WTC11 (cell line): ENCODE results near the gene PPP4C. TPM values are rescaled to one million over a fixed set of nuclear protein-coding genes. Genes with fewer than 3 reads are reported as not detected.
A peak's percentile ranks its signal among the peaks of the same experiment; 100 is the strongest.

Experiments
- ATAC-seq: fragments of 200-7000 bp; cut with Tn5 transposase; 2 replicates; pipeline ENCODE4 v1.10.0; 2021; ENCODE audit warnings: mild to moderate bottlenecking, moderate library complexity
- CTCF ChIA-PET: fragments of 300-600 bp; sonication (Branson Sonifier 250); formaldehyde crosslinking; loops from one replicate; lab custom pipeline; 2021; ENCODE audit warnings: antibody characterized with exemption; lab: Charles Lee
- POLR2A ChIA-PET: fragments of 350-600 bp; sonication (Branson Sonifier 250); formaldehyde crosslinking; loops from one replicate; lab custom pipeline; 2021; ENCODE audit warnings: antibody characterized with exemption; lab: Charles Lee
- DNase-seq: peaks from one replicate; pipeline ENCODE4 v3.0.0; 2021; ENCODE audit warnings: low spot score
- H3K27ac Mint-ChIP-seq: 2 replicates; pipeline ENCODE4 v1.8.0; 2021; ENCODE audit warnings: mixed read lengths
- H3K27me3 Mint-ChIP-seq: 2 replicates; pipeline ENCODE4 v1.8.0; 2021; ENCODE audit warnings: low read depth, mild to moderate bottlenecking, moderate library complexity, mixed read lengths
- H3K36me3 Mint-ChIP-seq: 2 replicates; pipeline ENCODE4 v1.8.0; 2021; ENCODE audit warnings: mixed read lengths
- H3K4me1 Mint-ChIP-seq: 2 replicates; pipeline ENCODE4 v1.8.0; 2022; ENCODE audit warnings: mixed read lengths
- H3K4me3 Mint-ChIP-seq: 2 replicates; pipeline ENCODE4 v1.8.0; 2021; ENCODE audit warnings: mild to moderate bottlenecking, moderate library complexity, mixed read lengths
- H3K9me3 Mint-ChIP-seq: 2 replicates; pipeline ENCODE4 v1.8.0; 2021; ENCODE audit warnings: mixed read lengths
- ATF1 ChIP-seq: sonication (generic); formaldehyde crosslinking; IDR thresholded peaks from 2 replicates; pipeline ENCODE4 v1.8.1; 2023; ENCODE audit warnings: mild to moderate bottlenecking, moderate library complexity, missing genetic modification reagents
- CBFB ChIP-seq: sonication (generic); formaldehyde crosslinking; IDR thresholded peaks from 2 replicates; pipeline ENCODE4 v1.8.1; 2022; ENCODE audit warnings: mild to moderate bottlenecking, low read depth, missing genetic modification reagents
- CREB1 ChIP-seq: sonication (generic); formaldehyde crosslinking; IDR thresholded peaks from 2 replicates; pipeline ENCODE4 v1.8.0; 2023; ENCODE audit warnings: mild to moderate bottlenecking, missing genetic modification reagents
- CTCF ChIP-seq: fragments of 200-600 bp; IDR thresholded peaks from 2 replicates; pipeline ENCODE4 v1.8.0; 2022; ENCODE audit warnings: antibody characterized with exemption
- E2F1 ChIP-seq: sonication (generic); formaldehyde crosslinking; IDR thresholded peaks from 2 replicates; pipeline ENCODE4 v1.8.0; 2022; ENCODE audit warnings: mild to moderate bottlenecking, missing genetic modification reagents
- ESRRA ChIP-seq: sonication (generic); formaldehyde crosslinking; IDR thresholded peaks from 2 replicates; pipeline ENCODE4 v1.8.1; 2022; ENCODE audit warnings: mild to moderate bottlenecking, missing genetic modification reagents, borderline replicate concordance
- ETV6 ChIP-seq: sonication (generic); formaldehyde crosslinking; IDR thresholded peaks from 2 replicates; pipeline ENCODE4 v1.8.1; 2022; ENCODE audit warnings: mild to moderate bottlenecking, missing genetic modification reagents
- FOXJ3 ChIP-seq: sonication (generic); formaldehyde crosslinking; IDR thresholded peaks from 2 replicates; pipeline ENCODE4 v1.9.0; 2021; ENCODE audit warnings: missing genetic modification reagents, mild to moderate bottlenecking, borderline replicate concordance
- GTF2I ChIP-seq: fragments of 250-450 bp; sonication (Bioruptor Pico); conservative IDR thresholded peaks from 2 replicates; pipeline ENCODE4 v1.4.0; 2021; ENCODE audit warnings: mild to moderate bottlenecking
- IRF2 ChIP-seq: sonication (generic); formaldehyde crosslinking; IDR thresholded peaks from 2 replicates; pipeline ENCODE4 v1.8.0; 2022; ENCODE audit warnings: low read depth, missing genetic modification reagents, borderline replicate concordance
- NFYB ChIP-seq: sonication (generic); formaldehyde crosslinking; conservative IDR thresholded peaks from 2 replicates; pipeline ENCODE4 v1.8.0; 2022; ENCODE audit warnings: low read depth, missing genetic modification reagents
- NR2C2 ChIP-seq: sonication (generic); formaldehyde crosslinking; IDR thresholded peaks from 2 replicates; pipeline ENCODE4 v1.8.0; 2022; ENCODE audit warnings: mild to moderate bottlenecking, missing genetic modification reagents
- NR3C1 ChIP-seq: sonication (generic); formaldehyde crosslinking; conservative IDR thresholded peaks from 2 replicates; pipeline ENCODE4 v1.8.1; 2023; ENCODE audit warnings: low read depth, mild to moderate bottlenecking, missing genetic modification reagents
- RORB ChIP-seq: fragments of 250-450 bp; sonication (Bioruptor Pico); IDR thresholded peaks from 2 replicates; pipeline ENCODE4 v1.9.0; 2021; ENCODE audit warnings: mild to moderate bottlenecking
- TCF7 ChIP-seq: sonication (generic); formaldehyde crosslinking; IDR thresholded peaks from 2 replicates; pipeline ENCODE4 v1.8.0; 2022; ENCODE audit warnings: mild to moderate bottlenecking, low read depth, missing genetic modification reagents, moderate library complexity
- TP53 ChIP-seq: sonication (generic); formaldehyde crosslinking; IDR thresholded peaks from 2 replicates; pipeline ENCODE4 v1.8.1; 2023; ENCODE audit warnings: mild to moderate bottlenecking, missing genetic modification reagents
- ZBTB21 ChIP-seq: sonication (generic); formaldehyde crosslinking; IDR thresholded peaks from 2 replicates; pipeline ENCODE4 v1.8.1; 2023; ENCODE audit warnings: mild to moderate bottlenecking, missing genetic modification reagents, borderline replicate concordance
- ZNF121 ChIP-seq: sonication (generic); formaldehyde crosslinking; IDR thresholded peaks from 2 replicates; pipeline ENCODE4 v1.8.0; 2023; ENCODE audit warnings: missing genetic modification reagents
- ZNF263 ChIP-seq: sonication (generic); formaldehyde crosslinking; IDR thresholded peaks from 2 replicates; pipeline ENCODE4 v1.8.1; 2022; ENCODE audit warnings: low read depth, mild to moderate bottlenecking, moderate library complexity, missing genetic modification reagents
- ZNF671 ChIP-seq: fragments of 250-450 bp; sonication (Bioruptor Pico); IDR thresholded peaks from 2 replicates; pipeline ENCODE4 v1.8.0; 2021; ENCODE audit warnings: mild to moderate bottlenecking
- ZSCAN18 ChIP-seq: fragments of 250-450 bp; sonication (Bioruptor Pico); IDR thresholded peaks from 2 replicates; pipeline ENCODE4 v2.1.2; 2022; ENCODE audit warnings: mild to moderate bottlenecking, moderate library complexity
- total RNA-seq: library from RNA; stranded (reverse); gene quantifications from 3 replicates; pipeline ENCODE4 v1.2.3, GENCODE V29; 2021
- TF ChIP-seq, protein P1 (sequence below): sonication (generic); formaldehyde crosslinking; IDR thresholded peaks from 2 replicates; pipeline ENCODE4 v1.8.0; 2022; ENCODE audit warnings: mild to moderate bottlenecking, missing genetic modification reagents
- TF ChIP-seq, protein P2 (sequence below): sonication (generic); formaldehyde crosslinking; IDR thresholded peaks from 2 replicates; pipeline ENCODE4 v1.8.1; 2023; ENCODE audit warnings: mild to moderate bottlenecking, moderate library complexity, missing genetic modification reagents
- TF ChIP-seq, protein P3 (sequence below): sonication (generic); formaldehyde crosslinking; IDR thresholded peaks from 2 replicates; pipeline ENCODE4 v1.8.1; 2022; ENCODE audit warnings: mild to moderate bottlenecking, moderate library complexity, missing genetic modification reagents
- TF ChIP-seq, protein P4 (sequence below): sonication (generic); formaldehyde crosslinking; IDR thresholded peaks from 2 replicates; pipeline ENCODE4 v1.8.1; 2023; ENCODE audit warnings: mild to moderate bottlenecking, missing genetic modification reagents, moderate library complexity

Gene PPP4C
- total RNA-seq, 1 experiment from 2014 or later, result 164 TPM

- no peak for TF ChIP-seq ATF1
- TF ChIP-seq ZNF263 (CRISPR knock-in tag), result no peak
- TF ChIP-seq TCF7 (CRISPR knock-in tag), result no peak
- no peak for TF ChIP-seq IRF2 (CRISPR knock-in tag)
- no peak for TF ChIP-seq ZSCAN18 (CRISPR knock-in tag)
- TF ChIP-seq, all 79 proteins: peak for 16
Measured at GRCh38 chr16:30091474-30092372, 15.9 kb downstream of the PPP4C start, which contains the start of gene TBX6 (continued).

DNA sequence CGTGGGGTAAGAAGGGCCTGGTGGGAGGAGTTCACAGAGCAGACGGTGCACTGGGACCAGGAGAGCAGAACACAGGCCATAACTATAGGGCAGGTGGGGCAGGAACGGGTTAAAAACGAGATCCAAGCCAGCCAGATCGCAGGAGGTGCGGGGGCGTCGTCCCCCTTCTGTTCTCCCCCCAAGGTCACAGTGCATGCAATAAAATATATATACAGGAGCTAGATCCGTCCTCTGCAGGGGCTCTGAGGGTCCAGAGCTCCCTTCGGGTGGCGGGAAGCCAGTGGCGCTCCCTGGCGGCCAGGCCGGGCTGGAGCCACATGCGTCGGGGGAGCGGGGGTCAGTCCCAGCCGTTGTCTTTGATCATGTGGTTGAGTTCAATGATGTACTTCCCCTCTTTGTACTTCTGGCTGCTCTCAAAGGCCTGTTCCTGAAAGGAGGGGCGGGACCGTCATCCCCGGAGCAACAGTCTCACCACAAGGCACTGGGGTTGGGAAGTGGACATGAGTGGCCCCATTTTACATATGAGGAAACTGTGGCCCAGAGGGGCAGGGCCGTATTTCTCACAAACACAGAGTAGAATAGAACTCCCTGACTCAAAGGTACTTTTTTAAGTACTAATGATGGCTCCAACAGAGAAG is 16.7 kb downstream of the PPP4C start:
- peaks cover 27% of the 10 kb centered on the region for H3K4me1 Mint-ChIP-seq
- ChIA-PET POLR2A (interaction anchor here (0.6 to 3.0 kb wide), 9 partner anchors 14 to 523 kb away, joined by 3 to 27 read pairs (median 3); partner anchors contain the start of genes ALDOA, PPP4C, TAOK2 and TMEM219), CTCF (interaction anchor here (0.6 to 3.8 kb wide), 60 partner anchors 10 to 849 kb away, joined by 3 to 129 read pairs (median 6); partner anchors contain the start of genes ALDOA, ASPHD1, CD2BP2 and CDIPT)
- peaks cover 10% of the 10 kb centered on the region for H3K27me3 Mint-ChIP-seq
- peak; percentile 43 for ATAC-seq
- H3K36me3 Mint-ChIP-seq, result peaks cover 18% of the 10 kb centered on the region
- peak; percentile 86 for DNase-seq
- H3K27ac Mint-ChIP-seq, result peak overlapping the region; percentile 98
- H3K9me3 Mint-ChIP-seq, result peaks cover 9% of the 10 kb centered on the region
- H3K4me3 Mint-ChIP-seq, result peak overlapping the region; percentile 87
- TF ChIP-seq CTCF (no peak), ESRRA (CRISPR knock-in tag) (no peak), ZBTB21 (CRISPR knock-in tag) (no peak), FOXJ3 (CRISPR knock-in tag) (no peak), ETV6 (CRISPR knock-in tag) (no peak), TP53 (CRISPR knock-in tag) (no peak), NR3C1 (no peak), E2F1 (CRISPR knock-in tag) (0 out of 2 replicates have a peak, but pooled peaks have one; percentile 5), ZNF671 (CRISPR knock-in tag) (no peak), NR2C2 (CRISPR knock-in tag) (no peak), GTF2I (peak; percentile 91), CBFB (no peak), RORB (no peak), CREB1 (CRISPR knock-in tag) (no peak), NFYB (CRISPR knock-in tag) (no peak), ZNF121 (CRISPR knock-in tag) (peak; percentile 45; the same call in 1 of the 2 replicates)
- TF ChIP-seq, protein P1, sequence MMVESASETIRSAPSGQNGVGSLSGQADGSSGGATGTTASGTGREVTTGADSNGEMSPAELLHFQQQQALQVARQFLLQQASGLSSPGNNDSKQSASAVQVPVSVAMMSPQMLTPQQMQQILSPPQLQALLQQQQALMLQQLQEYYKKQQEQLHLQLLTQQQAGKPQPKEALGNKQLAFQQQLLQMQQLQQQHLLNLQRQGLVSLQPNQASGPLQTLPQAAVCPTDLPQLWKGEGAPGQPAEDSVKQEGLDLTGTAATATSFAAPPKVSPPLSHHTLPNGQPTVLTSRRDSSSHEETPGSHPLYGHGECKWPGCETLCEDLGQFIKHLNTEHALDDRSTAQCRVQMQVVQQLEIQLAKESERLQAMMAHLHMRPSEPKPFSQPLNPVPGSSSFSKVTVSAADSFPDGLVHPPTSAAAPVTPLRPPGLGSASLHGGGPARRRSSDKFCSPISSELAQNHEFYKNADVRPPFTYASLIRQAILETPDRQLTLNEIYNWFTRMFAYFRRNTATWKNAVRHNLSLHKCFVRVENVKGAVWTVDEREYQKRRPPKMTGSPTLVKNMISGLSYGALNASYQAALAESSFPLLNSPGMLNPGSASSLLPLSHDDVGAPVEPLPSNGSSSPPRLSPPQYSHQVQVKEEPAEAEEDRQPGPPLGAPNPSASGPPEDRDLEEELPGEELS (CRISPR knock-in tag), result no peak
- TF ChIP-seq, protein P2, sequence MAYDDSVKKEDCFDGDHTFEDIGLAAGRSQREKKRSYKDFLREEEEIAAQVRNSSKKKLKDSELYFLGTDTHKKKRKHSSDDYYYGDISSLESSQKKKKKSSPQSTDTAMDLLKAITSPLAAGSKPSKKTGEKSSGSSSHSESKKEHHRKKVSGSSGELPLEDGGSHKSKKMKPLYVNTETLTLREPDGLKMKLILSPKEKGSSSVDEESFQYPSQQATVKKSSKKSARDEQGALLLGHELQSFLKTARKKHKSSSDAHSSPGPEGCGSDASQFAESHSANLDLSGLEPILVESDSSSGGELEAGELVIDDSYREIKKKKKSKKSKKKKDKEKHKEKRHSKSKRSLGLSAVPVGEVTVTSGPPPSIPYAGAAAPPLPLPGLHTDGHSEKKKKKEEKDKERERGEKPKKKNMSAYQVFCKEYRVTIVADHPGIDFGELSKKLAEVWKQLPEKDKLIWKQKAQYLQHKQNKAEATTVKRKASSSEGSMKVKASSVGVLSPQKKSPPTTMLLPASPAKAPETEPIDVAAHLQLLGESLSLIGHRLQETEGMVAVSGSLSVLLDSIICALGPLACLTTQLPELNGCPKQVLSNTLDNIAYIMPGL (CRISPR knock-in tag), result peak; percentile 28; the same call in 1 of the 2 replicates
- TF ChIP-seq, protein P3, sequence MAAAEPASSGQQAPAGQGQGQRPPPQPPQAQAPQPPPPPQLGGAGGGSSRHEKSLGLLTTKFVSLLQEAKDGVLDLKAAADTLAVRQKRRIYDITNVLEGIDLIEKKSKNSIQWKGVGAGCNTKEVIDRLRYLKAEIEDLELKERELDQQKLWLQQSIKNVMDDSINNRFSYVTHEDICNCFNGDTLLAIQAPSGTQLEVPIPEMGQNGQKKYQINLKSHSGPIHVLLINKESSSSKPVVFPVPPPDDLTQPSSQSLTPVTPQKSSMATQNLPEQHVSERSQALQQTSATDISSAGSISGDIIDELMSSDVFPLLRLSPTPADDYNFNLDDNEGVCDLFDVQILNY (CRISPR knock-in tag), result peak; percentile 65; the same call in 1 of the 2 replicates
- TF ChIP-seq, protein P4, sequence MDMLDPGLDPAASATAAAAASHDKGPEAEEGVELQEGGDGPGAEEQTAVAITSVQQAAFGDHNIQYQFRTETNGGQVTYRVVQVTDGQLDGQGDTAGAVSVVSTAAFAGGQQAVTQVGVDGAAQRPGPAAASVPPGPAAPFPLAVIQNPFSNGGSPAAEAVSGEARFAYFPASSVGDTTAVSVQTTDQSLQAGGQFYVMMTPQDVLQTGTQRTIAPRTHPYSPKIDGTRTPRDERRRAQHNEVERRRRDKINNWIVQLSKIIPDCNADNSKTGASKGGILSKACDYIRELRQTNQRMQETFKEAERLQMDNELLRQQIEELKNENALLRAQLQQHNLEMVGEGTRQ, result peak; percentile 75
